LNCaP clone FGC (cell line): ENCODE measurements around the gene ITIH4.

Source experiments
- DNase-seq: peaks from one replicate; pipeline ENCODE4 v3.0.0-alpha.2; 2011; ENCODE audit warnings: low read depth
- H3K4me3 ChIP-seq: 2 replicates; pipeline ENCODE4 v1.5.1; 2011; ENCODE audit warnings: mild to moderate bottlenecking, low read depth, low read length, control low read depth
- TF ChIP-seq, protein P1 (sequence below): IDR thresholded peaks from 2 replicates; pipeline ENCODE4 v1.5.1; 2012; ENCODE audit warnings: mild to moderate bottlenecking; ENCODE audit not compliant: control insufficient read depth, insufficient read depth; ENCODE audit errors: extremely low read depth

The ITIH4 gene

DNA sequence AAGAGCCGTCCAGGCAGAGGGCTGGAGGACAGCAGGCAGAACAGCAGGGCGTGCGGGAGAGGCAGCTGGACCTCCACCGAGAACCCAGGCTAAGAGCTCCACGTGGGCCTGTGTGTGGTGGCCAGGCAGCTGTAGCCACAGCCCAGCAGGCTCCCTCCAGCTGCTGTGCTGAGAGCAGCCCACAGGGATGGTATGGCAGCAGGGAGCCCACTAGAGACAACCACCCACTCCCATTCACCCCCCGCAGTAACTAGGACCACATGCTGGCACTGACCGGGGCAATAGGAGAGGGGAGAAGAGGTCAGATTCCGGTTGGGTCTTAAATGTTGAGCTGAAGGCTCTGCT, 29.9 kb upstream of the ITIH4 start:
- H3K4me3 ChIP-seq = no peak overlapping the region
- DNase-seq = no peak
- TF ChIP-seq, protein P1, sequence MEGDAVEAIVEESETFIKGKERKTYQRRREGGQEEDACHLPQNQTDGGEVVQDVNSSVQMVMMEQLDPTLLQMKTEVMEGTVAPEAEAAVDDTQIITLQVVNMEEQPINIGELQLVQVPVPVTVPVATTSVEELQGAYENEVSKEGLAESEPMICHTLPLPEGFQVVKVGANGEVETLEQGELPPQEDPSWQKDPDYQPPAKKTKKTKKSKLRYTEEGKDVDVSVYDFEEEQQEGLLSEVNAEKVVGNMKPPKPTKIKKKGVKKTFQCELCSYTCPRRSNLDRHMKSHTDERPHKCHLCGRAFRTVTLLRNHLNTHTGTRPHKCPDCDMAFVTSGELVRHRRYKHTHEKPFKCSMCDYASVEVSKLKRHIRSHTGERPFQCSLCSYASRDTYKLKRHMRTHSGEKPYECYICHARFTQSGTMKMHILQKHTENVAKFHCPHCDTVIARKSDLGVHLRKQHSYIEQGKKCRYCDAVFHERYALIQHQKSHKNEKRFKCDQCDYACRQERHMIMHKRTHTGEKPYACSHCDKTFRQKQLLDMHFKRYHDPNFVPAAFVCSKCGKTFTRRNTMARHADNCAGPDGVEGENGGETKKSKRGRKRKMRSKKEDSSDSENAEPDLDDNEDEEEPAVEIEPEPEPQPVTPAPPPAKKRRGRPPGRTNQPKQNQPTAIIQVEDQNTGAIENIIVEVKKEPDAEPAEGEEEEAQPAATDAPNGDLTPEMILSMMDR = no peak

DNA sequence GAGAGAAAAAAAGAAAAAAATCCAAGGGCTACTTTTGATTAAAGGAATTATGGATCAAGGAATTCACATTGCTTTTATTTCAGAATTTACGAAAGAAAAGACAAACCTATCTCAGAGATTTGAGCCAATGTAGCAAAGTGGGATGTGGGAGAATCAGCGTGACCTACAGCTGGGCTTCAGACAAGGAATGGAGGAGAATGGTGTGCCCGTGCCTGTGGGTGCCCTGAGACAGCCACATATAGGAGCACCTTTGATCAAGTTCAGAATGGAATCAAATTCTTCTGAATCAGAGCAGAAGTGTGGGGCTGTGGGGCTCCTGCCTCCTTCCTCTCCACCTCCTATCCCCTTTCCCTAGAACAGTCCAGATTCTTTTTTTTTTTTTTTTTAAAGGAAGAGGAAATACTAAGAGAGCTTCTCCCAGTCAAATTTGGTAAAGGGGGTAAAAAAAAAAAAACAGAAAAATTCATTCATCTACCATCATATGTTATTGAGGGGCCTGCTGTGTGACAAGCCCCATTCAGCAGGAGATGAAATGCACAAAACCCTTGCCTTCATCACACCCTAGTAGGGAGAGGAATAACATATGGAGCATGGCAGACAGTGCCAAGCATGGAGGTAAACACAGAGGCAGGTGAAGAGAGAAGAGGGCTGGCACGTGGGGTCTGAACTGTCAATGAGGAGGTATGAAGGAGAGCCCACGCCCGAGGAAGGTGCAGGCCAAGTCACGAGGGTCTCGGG, 29.4 kb upstream of the ITIH4 start:
- H3K4me3 ChIP-seq = no peak overlapping the region
- no peak for DNase-seq

DNA sequence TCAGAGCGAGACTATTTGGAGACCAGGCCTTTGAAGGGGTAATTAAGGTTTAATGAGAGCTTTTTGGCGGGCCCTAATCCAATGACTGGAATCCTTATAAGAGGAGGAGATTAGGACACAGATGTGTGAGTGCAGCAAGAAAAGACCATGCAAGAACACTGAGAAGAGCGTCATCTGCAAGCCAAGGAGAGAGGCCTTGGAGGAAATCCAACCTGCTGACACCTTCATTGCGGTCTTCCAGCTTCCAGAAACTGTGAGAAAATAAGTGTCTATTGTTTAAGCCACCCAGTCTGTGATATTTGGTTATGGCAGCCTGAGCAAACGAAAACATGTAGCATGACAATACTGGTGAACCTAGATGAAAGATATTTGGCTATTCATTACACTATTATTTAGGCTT, 27.4 kb upstream of the ITIH4 start:
- TF ChIP-seq, protein P1 = no peak
- DNase-seq = no peak
- H3K4me3 ChIP-seq = no peak overlapping the region

More for the DNA sequence above, 29.4 kb upstream of the ITIH4 start:
- TF ChIP-seq, protein P1 = no peak

DNA sequence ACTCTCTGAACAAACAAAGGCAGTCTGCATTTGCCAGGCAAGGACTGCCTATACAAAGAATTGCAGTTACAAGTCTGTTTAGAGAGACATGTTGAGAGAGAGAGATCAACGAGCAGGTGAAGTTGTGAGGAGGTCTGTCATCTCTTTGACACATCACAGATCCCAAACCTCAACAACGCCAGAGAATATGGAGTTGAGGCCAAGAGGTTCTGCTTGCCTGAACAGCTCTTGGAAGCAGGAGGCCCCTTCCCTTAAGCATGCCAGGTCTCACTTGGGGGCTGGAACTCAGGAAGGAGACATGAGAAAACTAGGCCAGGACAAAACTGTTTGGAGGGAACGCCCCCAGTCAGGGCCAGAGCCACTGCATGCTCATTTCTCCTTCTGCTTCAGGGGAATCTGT, 26.7 kb upstream of the ITIH4 start:
- TF ChIP-seq, protein P1 = no peak
- DNase-seq = no peak

DNA sequence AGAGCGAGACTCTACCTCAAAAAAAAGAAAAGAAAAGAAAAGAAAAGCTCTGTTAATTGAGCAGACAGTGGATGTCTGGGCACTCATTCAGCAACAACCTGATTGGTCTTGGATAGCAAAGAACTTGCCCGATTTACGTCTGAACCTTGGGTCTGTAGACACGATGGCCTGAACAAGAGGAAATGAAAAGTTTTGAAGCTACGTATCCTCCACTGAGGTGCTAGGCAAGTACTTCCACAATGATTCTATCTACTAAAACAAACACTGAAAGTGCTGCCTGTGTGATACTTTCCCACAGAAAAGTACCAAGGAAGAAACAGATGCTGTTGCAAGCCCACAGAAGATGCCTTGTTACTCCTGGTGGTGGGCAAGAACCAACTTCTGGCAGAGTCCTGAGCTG, 26.2 kb upstream of the ITIH4 start:
- TF ChIP-seq, protein P1 = no peak
- no peak for DNase-seq
- no peak overlapping the region for H3K4me3 ChIP-seq

More for the DNA sequence above, 26.7 kb upstream of the ITIH4 start:
- H3K4me3 ChIP-seq = no peak overlapping the region

DNA sequence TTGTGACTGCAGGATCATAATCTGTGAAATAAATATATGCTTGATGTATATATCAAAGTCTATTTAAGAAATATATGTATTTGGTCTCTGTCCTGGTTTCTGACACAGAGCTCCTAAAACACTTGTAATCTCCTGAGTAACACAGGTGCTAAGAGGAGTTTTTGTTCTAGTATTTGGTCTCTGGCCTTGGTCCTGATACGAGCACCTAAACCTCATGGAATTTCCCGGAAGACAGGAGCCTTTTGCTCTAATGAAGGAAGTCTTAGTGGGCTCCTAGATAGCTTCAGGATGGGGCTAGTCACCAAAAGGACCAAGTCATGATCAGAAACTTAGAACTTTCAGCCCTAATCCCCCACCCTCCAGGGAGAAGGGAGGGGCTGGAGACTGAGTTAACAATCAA, 23.5 kb upstream of the ITIH4 start:
- DNase-seq = no peak
- TF ChIP-seq, protein P1 = no peak
- no peak overlapping the region for H3K4me3 ChIP-seq

DNA sequence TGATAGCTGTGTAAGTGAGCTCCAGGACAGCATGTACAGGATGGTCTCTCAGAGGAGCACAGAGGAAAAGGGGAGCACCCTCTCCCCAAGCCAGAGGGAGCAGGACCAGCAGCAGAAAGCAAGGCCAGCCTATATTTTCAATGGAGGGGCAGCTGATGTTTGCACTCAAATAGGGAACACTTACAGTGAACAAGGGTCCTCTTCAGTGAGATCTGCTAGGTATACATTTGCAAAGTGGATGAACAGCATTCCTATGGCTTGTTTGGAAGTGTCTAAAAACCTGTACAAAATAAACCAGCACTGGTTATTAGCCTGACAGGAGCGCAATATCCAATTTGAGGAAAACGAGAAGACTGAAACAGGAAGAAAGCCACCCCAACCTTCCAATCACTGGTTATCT, 21.9 kb upstream of the ITIH4 start:
- no peak for DNase-seq
- H3K4me3 ChIP-seq = no peak overlapping the region
- TF ChIP-seq, protein P1 = no peak
